Erythroblast (primary cell): ENCODE results near the gene MFRP.

Experiments
- GATA1 ChIP-seq: IDR thresholded peaks from 2 replicates; pipeline ENCODE4 v1.6.1; 2011; ENCODE audit warnings: low read depth, mild to moderate bottlenecking, control low read depth, low read length, moderate library complexity
- POLR2A ChIP-seq: IDR thresholded peaks from 2 replicates; pipeline ENCODE4 v1.6.1; 2011; ENCODE audit warnings: mild to moderate bottlenecking, low read length

DNA sequence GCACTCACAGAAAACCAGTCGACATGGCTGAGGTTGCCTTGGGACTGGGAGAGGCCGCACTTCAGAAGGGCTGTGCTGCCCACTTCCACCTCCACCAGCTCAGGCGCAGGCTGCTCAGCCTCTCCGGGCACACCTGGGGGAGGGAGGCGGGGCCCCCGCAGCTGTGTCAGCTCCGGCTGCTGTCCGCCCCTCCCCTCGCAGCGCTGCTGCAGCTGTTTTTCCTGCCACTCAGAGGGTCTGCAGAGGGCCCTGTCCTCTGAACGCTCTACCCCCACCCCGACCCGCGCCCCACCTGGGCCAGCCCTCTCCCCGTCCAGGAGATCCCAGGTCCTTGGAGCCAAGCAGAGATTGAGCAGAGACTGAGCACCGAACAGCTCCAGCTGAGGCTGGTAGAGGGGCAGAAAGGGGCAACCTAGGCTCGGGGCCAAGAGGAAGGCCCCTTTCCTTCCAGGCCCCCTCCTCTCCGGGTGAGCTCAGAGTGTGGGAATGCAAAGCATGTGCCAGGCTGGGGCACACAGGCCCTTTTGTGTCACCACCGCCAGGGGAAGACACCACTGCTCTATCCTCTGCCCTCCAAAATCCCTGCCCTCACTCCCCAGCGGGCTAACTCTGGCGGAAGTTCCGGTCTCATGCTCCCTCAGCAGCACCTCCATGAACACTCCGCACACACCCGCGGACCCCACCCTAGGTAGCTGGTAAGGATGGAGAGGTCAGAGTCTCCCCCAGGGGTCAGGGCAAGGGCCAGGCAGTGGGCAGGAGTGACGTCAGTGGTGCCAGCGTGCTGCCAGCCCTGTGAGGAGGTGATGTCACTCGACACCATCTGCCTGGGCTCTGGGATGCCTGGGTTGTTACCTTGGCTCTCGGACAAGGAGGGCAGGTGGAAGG, 31.1 kb downstream of the MFRP start:
- TF ChIP-seq POLR2A (no peak), GATA1 (no peak)
